ENCODE measurements around the gene DCHS1. TPM values are rescaled to one million over a fixed set of nuclear protein-coding genes. Genes with fewer than 3 reads are reported as not detected.

DCHS1 gene
- total and polyA plus RNA-seq, 2 donors (not counting 1 experiment from before 2014, with no cell fraction given) = 0.92 to 23.9 TPM

GRCh38 chr11:6574816-6575715 lies 80.5 kb downstream of the DCHS1 start:
- no peak for DNase-seq (ENCODE audit: low read depth in 2 of 2)
- Histone ChIP-seq H3K9me3 (ENCODE audit: control insufficient read depth, insufficient read depth, low read depth, low read length) (no peaks in the 10 kb centered on the region), H3K4me3 (replicated peaks in 1 of 4; ENCODE audit: control extremely low read depth in 1 of 4, insufficient read depth in 1 of 4, low read depth in 3 of 4, low read length in 4 of 4) (no peak overlapping the region), H2AFZ (ENCODE audit: low read length) (no peak overlapping the region), H3K27me3 (ENCODE audit: control insufficient read depth, insufficient read depth, low read length) (no peaks in the 10 kb centered on the region), H4K20me1 (ENCODE audit: control insufficient read depth, extremely low read depth, insufficient read depth, low read length) (no peaks in the 10 kb centered on the region), H3K9ac (ENCODE audit: insufficient read depth, low read length) (no peak overlapping the region), H3K4me2 (ENCODE audit: extremely low read depth, insufficient read depth, low read length) (no peak overlapping the region), H3K79me2 (ENCODE audit: control insufficient read depth, insufficient read depth, low read length) (no peaks in the 10 kb centered on the region), H3K27ac (ENCODE audit: insufficient read depth, low read length) (no peak overlapping the region), H3K4me1 (ENCODE audit: control insufficient read depth, extremely low read depth, insufficient read depth, low read length) (peaks cover 5% of the 10 kb centered on the region), H3K36me3 (ENCODE audit: control insufficient read depth, insufficient read depth, low read length) (no peaks in the 10 kb centered on the region)
- TF ChIP-seq CTCF (conservative IDR thresholded peaks at IDR 0.05 in 1 of 2, IDR thresholded peaks at IDR 0.05 in 1 of 2; ENCODE audit: low read depth in 1 of 2, low read length in 2 of 2) = no peak

- Histone ChIP-seq H3K9ac (ENCODE audit: insufficient read depth, low read length) (no peak overlapping the region), H3K27me3 (ENCODE audit: control insufficient read depth, insufficient read depth, low read length) (no peaks in the 10 kb centered on the region), H3K27ac (ENCODE audit: insufficient read depth, low read length) (no peak overlapping the region), H3K4me2 (ENCODE audit: extremely low read depth, insufficient read depth, low read length) (no peak overlapping the region), H3K9me3 (ENCODE audit: control insufficient read depth, insufficient read depth, low read depth, low read length) (no peaks in the 10 kb centered on the region), H3K79me2 (ENCODE audit: control insufficient read depth, insufficient read depth, low read length) (no peaks in the 10 kb centered on the region), H3K36me3 (ENCODE audit: control insufficient read depth, insufficient read depth, low read length) (no peaks in the 10 kb centered on the region), H3K4me1 (ENCODE audit: control insufficient read depth, extremely low read depth, insufficient read depth, low read length) (peaks cover 10% of the 10 kb centered on the region), H3K4me3 (replicated peaks in 1 of 4; ENCODE audit: control extremely low read depth in 1 of 4, insufficient read depth in 1 of 4, low read depth in 3 of 4, low read length in 4 of 4) (no peak overlapping the region), H4K20me1 (ENCODE audit: control insufficient read depth, extremely low read depth, insufficient read depth, low read length) (no peaks in the 10 kb centered on the region), H2AFZ (ENCODE audit: low read length) (no peak overlapping the region)
- TF ChIP-seq CTCF (conservative IDR thresholded peaks at IDR 0.05 in 1 of 2, IDR thresholded peaks at IDR 0.05 in 1 of 2; ENCODE audit: low read depth in 1 of 2, low read length in 2 of 2) (no peak), EZH2 (IDR thresholded peaks at IDR 0.05; ENCODE audit: low read length, missing control alignments) (no peak)
- DNase-seq (ENCODE audit: low read depth in 2 of 2) = peak; percentile 67 to 93
Observed at GRCh38 chr11:6572215-6572614, 83.4 kb downstream of the DCHS1 start.

- Histone ChIP-seq H3K79me2 (ENCODE audit: control insufficient read depth, insufficient read depth, low read length) (no peaks in the 10 kb centered on the region), H3K4me3 (replicated peaks in 1 of 4; ENCODE audit: control extremely low read depth in 1 of 4, insufficient read depth in 1 of 4, low read depth in 3 of 4, low read length in 4 of 4) (no peak overlapping the region), H3K27me3 (ENCODE audit: control insufficient read depth, insufficient read depth, low read length) (no peaks in the 10 kb centered on the region), H3K4me2 (ENCODE audit: extremely low read depth, insufficient read depth, low read length) (no peak overlapping the region), H3K9me3 (ENCODE audit: control insufficient read depth, insufficient read depth, low read depth, low read length) (no peaks in the 10 kb centered on the region), H4K20me1 (ENCODE audit: control insufficient read depth, extremely low read depth, insufficient read depth, low read length) (no peaks in the 10 kb centered on the region), H3K4me1 (ENCODE audit: control insufficient read depth, extremely low read depth, insufficient read depth, low read length) (peaks cover 7% of the 10 kb centered on the region), H3K27ac (ENCODE audit: insufficient read depth, low read length) (no peak overlapping the region), H3K36me3 (ENCODE audit: control insufficient read depth, insufficient read depth, low read length) (no peaks in the 10 kb centered on the region), H3K9ac (ENCODE audit: insufficient read depth, low read length) (no peak overlapping the region), H2AFZ (ENCODE audit: low read length) (no peak overlapping the region)
- DNase-seq (ENCODE audit: low read depth in 2 of 2) = no peak
- TF ChIP-seq CTCF (conservative IDR thresholded peaks at IDR 0.05 in 1 of 2, IDR thresholded peaks at IDR 0.05 in 1 of 2; ENCODE audit: low read depth in 1 of 2, low read length in 2 of 2) (no peak), EZH2 (IDR thresholded peaks at IDR 0.05; ENCODE audit: low read length, missing control alignments) (no peak)
Observed at GRCh38 chr11:6571434-6572008, 84.1 kb downstream of the DCHS1 start.
